ENCODE data around the gene DYRK4.

GRCh38 chr12:4586500-4586899 lies 24.5 kb downstream of the DYRK4 start:
- TF ChIP-seq CTCF (IDR thresholded peaks at IDR 0.05; ENCODE audit: borderline replicate concordance, extremely low read depth, low read length, poor library complexity, severe bottlenecking) (no peak), EZH2 (IDR thresholded peaks at IDR 0.05; ENCODE audit: borderline replicate concordance, low read depth, low read length, severe bottlenecking) (no peak)

All from DND-41 (cell line).